GM04504 (cell line): ENCODE data around the gene PEBP1.
"Not testable (repeated sequence)": the region's sequence is repeated elsewhere in the genome, so short reads cannot be mapped to it uniquely, and the experiment has no call there.

Source experiments
- DNase-seq: peaks from one replicate; pipeline ENCODE4 v3.0.0-alpha.2; 2012; ENCODE audit warnings: low read depth

PEBP1 gene

DNA sequence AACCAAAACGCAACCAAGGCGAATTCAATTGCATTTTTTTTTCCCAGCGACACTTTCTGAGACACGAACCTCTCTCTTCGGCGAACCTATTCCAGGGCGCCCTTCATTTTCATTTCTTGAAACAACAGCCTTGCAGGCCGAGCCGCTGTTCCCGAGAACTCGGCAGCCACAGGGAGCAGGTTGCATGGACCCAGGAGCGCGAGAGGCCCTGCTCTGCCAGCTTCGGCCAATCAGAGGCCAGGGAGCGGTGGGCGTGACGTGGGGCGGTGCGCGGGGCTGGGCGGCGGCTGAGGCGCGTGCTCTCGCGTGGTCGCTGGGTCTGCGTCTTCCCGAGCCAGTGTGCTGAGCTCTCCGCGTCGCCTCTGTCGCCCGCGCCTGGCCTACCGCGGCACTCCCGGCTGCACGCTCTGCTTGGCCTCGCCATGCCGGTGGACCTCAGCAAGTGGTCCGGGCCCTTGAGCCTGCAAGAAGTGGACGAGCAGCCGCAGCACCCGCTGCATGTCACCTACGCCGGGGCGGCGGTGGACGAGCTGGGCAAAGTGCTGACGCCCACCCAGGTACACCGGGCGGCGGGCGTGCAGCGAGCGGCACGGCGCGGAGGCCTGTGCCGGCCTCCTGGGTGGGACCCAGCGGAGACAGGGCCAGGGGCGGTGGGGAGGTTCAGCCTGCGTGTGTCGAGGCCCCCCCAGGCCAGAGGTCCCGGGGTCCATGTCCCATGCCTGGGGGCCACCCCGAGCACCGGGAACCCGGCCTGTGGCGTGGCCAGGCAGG lies at the start of gene PEBP1:
PEBP1 (plus strand) TSS at position 337 of the 771 bp plus-strand sequence; CDS start at position 423, 86 bp downstream.
- peak; percentile 85 for DNase-seq

DNA sequence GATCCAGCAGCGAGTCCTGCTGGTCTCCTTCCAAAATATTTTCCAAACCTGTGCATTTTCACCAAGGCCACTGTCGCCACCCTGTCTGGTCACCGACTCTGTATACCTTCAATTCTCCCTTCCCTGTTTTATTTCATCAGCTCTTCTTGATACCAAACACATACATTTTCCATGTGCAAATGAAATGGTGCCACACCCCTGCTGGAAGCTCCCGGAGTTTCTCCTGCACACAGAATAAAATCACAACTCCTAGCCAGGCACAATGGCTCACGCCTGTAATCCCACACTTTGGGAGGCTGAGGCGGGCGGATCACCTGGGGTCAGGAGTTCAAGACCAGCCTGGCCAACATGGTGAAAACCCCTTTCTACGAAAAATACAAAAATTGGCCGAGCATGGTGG lies 46.1 kb upstream of the PEBP1 start:
- no peak for DNase-seq

DNA sequence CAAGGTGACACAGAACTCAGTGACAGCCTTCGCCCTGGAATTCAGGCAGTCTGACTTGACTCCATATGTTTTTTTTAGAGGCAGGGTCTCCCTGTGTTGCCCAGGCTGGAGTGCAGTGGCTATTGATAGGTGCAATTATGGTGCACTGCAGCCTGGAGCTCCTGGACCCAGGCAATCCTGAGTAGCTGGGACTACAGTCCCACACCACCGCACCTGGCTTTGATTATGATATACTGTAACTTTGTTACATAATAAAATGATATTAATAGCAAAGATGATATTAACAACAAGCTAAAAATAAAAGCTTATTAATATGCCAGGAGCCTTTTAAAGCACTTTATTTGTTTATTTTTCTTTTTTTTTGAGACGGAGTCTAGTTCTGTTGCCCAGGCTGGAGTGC lies 41.9 kb upstream of the PEBP1 start:
- no peak for DNase-seq

DNA sequence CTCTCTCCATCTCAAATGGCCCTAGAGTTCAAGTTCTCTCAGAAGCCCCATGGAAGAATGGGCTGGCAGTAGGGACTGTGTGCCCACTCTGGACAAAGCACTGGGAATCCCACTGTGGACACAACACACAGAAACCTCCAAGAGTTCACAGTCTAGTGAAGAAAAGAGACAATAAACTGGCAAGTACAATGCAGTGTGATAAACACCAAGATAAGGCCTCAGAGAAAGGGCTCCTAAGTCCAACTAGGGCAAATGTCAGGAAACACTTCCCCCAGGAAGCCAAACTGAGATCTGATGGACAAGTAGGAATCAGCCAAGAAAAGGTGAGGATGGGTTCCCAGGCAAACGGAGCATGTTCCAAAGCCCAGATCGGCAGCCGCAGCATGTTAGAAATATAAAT lies 37.5 kb upstream of the PEBP1 start:
- no peak for DNase-seq

DNA sequence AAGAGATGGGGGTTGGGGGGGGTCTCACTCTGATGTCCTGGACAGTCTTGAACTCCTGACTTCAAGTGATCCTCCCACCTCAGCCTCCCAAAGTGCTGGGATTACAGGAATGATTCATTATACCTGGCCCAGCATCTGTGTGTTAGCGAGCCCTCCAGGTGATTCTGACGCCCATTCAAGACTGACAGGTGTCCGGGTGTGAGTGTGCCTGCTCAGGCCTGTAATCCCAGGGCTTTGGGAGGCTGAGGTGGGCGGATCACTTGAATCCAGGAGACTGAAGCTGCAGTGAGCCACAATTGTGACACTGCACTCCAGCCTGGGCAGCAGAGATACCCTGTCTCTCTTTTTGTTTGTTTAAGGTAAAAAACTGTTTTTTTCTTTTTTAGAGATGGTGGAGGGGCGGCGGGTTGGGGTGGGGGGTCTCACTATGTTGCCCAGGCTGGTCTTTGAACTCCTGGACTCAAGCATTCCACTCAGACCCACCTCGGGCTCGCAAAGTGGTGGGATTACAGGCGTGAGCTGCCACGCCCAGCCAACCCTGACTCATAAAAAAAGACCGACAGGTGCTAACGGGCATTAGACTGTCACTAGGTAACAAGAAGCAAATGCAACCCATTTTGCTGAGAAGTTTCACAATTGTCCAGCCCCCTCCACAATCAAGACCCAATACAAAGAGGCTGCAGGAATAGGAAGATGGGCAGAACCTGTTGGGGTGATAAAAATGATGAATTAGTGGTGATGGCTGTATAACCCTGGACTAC lies 36.8 kb upstream of the PEBP1 start:
- DNase-seq, result no peak

DNA sequence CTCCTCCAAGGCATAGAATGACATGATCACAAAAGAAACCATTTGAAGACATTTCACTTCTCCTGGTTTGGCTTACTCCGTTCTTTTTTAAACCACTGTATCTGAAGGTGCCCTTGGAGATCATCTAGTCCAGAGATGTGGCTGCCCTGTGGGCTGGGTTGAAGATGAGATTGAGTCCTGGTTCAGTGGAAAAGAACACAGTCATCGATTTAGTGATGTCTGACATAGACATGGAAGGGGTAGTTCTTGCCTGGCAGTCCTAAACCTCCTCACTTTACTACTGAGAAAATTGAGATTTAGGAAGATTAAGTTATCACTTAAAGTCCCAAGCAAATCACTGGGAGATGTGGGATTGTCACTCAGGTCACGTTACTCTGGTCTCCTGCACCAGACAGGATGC lies 34.9 kb upstream of the PEBP1 start:
- no peak for DNase-seq

DNA sequence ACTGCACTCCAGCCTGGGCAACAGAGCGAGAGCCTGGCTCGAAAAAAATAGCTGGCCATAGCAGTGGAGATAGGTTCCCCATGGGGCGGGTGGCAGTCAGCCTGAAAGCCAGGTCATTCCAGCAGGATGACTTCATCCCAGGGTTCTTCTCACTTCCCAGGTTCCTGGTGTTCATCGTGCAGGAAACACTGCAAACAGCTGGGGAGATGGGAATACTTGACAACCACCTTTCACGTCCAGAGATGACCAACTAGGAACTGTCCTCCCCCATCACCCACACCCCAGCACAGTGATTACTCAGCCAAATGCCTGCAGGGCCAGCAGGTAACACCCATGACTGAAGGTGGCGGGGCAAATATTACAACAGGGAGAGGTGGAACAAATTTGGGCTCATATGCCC lies 33.9 kb upstream of the PEBP1 start:
- no peak for DNase-seq

DNA sequence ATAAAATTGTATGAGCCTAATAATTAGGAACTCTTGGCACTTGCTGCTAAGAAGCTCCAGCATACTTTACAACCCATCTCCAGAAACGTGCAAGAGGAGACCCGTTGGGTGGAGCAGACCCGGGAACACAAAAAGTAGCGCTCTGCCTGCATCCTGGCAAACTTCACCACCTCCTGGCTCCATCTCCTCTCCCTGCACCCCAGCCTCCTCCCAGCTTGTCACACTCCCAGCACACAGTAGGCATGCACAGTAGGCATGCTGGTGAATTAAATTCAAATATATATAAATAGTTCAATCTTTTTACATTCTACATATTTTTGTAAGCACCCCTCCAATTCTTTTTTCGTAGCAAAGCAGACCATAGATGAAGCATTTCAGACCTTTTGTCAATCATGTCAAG lies 33.3 kb upstream of the PEBP1 start:
- DNase-seq, result no peak

DNA sequence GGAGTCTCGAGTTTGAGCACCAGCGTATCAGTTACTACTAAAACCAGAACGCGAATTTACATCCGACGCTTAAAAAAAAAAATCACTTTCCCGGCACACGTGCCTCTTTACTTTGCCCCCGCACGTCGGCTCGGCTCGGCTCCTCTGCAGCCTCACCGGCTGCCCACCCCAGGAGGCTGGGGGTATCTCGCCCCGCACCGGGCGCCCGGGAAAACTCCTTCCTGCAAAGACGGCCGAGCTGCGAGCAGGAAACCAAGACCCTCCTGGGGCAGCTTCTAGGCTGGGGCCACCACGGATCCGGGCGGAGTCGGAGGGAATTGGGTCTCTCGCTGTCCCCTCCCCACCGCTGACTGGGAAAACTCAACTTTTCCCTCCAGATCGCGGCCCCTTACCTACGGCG lies 32.7 kb upstream of the PEBP1 start:
- DNase-seq, result no peak

DNA sequence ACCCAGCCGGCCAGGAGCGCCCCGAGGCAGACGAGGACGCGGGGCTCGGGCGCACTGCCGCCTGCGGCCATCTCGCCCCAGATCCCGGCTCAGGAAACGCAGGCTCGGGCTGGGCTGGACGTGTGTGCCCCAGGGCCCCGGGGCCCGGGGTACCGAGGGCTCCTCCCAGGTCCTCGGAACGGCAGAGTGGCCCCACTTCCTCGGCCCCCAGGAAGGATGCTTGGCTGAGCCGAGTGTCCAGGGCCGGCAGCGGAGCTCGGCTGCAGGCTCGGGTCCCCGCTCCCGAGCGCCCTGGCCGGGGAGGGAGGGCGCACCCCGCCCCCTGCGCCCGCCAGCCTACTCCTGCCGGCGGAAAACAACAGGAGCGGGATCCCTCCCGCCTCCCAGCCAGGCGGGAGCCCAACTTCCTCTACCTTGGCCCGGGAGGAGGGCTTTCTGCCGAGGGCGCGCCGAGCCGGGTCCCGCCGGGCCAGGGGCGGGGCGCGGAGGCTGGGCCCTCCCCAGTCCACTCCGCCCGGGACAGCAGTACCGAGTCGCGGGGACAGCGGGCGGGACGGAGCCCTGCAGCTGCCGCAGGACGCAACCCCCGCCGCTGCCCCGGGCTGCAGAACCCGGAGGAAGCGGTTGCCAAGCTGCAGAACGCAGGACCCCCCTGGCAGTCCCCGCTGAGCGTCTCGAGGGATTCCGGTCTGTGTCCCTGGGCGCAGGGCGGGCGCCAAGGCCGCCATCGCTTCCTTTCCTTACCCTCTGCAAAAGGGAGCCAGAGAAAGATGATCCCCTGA lies 32.1 kb upstream of the PEBP1 start, which contains the start of gene VSIG10:
VSIG10 (minus strand) TSS at position 411 of the 782 bp plus-strand sequence; CDS start at position 71, 340 bp downstream.
- DNase-seq, result peak; percentile 51

DNA sequence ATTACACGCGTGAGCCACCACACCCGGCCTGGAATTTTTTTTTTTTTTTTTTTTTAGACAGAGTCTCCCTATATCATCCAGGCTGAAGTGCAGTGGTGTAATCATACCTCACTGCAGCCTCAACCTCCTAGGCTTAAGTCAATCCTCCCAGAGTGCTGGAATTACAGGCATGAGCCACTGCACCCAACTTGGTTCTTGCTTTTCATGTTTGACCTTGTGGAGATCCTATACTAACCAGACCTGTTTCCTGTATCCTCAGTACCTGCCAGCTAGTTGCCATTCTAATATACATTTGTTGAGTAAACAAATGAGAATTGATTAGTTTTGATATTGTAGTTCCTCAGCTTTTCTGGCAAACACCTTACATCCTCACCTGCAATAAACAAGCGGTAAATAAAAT lies 28.9 kb upstream of the PEBP1 start:
- DNase-seq, result no peak

DNA sequence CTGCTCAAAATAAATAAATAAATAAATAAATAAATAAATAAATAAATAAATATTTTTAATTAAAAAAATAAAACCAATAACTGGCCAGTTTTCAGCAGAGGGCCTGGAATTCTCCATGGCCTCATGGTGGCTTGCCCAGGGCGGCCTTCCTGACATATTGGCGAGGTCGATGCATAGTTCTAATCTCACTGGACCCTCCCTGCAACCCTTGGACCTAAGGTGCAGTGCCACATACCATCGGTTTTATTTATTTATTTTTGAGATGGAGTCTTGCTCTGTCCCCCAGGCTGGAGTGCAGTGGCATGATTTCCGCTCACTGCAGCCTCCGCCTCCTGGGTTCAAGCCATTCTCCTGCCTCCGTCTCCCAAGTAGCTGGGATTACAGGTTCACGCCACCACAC lies 28.2 kb upstream of the PEBP1 start:
- no peak for DNase-seq

DNA sequence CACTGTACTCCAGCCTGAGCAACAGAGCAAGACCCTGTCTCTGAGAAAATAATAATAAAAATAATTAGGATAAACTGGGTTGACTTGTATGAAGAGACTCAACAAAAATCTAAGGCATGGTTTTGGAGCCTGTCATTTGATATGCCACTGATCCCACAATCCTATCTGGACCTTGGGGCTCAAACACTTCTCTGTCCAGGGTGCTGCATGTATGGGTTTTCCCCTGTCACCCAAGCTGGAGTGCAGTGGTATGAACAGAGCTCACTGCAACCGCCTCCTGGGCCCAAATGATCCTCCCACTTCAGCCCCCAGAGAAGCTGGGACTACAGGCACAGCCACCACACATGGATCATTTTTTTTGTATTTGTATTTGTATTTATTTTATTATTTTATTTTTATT lies 26.8 kb upstream of the PEBP1 start:
- no peak for DNase-seq

DNA sequence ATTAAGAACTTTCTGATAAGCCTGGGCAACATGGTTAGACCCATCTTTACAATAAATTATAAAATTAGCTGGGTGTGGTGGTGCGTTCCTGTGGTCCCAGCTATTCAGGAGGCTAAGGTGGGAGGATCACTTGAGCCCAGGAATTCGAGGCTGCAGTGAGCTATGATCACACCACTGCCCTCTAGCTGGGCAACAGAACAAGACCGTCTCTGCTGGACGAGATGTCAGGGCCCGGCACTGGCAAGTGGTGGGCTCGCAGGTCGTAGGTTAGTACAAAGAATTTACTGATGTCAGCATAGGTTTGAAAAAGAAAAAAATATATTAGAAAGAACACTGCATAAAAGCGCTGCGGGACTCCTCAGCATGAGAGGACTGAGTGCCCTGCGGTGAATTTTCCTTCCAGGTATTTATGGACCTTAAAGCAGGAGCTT lies 16.5 kb upstream of the PEBP1 start:
- no peak for DNase-seq

DNA sequence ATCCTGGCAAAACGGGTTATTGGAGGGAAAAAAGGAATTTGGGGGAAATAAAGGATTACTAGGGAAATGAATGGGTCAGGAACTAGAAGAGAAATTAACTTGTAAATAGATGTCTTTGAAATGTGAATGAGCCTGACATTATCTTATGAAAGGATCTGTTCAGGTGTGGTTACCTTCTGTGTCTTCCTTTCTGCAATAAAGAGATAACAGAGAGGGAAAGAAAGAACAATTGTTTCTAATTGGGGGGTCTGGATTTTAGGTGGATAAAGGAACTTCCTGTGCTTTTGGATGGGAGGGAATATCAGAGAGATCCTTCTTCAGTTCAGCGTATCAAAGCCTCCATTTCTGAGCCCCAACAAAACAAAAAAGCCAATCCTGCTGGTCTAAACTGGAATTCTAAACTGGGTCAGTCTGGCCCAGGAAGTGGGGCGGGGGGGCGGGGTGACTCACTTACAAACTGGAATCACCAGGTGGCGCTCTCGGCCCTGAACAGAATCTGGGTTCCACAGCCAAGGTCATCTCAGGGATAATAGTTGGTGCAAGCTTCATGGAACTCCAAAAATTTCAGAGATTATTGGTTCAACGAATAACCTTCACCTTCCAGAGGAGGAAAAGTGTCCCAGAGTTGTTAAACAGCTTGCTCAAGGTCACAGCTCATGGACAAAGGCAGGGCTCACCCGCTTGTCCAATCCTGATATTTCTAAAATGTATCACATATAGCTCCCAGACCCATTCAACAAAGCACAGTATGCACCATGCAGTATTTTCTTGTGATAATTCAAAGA lies 15.2 kb upstream of the PEBP1 start:
- peak; percentile 33 for DNase-seq

DNA sequence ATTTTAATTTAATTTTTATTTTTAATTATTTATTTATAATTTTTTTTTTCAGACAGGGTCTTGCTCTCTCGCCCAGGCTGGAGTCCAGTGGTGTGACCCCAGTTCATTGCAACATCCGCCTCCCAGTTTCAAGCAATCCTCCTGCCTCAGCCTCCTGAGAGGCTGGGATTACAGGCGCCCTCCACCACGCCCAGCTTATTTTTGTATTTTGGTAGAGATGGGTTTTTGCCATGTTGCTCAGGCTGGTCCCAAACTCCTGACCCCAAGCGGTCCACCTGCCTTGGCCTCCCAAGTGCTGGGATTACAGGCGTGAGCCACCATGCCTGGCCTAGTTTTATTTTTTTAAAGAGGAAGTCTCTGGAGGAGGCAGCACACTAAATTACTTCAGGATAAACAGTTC lies 13.7 kb upstream of the PEBP1 start:
- DNase-seq, result no peak

DNA sequence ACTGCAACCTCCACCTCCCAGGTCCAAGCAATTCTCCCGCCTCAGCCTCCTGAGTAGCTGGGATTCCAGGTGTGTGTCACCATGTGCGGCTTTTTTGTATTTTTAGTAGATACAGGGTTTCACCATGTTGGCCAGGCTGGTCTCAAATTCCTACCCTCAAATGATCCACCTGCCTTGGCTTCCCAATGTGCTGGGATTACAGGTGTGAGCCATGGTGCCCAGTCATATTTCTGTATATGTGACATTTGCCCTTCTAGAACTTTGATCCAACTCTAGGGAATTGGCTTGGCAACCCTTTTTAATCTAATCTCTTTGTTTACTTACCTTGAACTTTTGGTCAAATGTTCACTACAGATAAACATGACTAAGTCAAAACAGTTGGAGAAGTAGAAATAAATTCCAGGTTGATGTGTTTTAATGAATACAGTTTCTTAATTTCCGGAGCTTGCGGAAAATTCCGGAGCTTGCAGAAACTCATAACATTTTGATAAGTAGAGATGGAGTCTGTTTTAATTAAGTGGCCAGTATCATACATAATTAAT lies 11.5 kb upstream of the PEBP1 start:
- no peak for DNase-seq

DNA sequence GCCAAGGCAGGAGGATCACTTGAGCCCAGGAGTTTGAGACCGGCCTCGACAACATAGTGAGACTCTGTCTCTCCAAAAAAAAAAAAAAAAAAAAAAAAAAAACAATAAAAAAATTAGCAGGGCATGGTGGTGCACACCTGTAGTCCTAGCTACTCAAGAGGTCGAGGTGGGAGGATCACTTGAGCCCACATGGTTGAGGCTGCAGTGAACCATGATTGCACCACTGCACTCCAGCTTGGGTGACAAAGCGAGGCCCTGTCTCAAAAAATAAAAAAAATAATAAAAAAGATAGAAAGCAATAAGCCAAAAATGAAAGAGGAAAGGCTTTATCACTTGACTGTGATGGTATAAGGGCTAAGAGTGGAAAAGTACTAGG lies 10.2 kb upstream of the PEBP1 start:
- DNase-seq, result no peak

DNA sequence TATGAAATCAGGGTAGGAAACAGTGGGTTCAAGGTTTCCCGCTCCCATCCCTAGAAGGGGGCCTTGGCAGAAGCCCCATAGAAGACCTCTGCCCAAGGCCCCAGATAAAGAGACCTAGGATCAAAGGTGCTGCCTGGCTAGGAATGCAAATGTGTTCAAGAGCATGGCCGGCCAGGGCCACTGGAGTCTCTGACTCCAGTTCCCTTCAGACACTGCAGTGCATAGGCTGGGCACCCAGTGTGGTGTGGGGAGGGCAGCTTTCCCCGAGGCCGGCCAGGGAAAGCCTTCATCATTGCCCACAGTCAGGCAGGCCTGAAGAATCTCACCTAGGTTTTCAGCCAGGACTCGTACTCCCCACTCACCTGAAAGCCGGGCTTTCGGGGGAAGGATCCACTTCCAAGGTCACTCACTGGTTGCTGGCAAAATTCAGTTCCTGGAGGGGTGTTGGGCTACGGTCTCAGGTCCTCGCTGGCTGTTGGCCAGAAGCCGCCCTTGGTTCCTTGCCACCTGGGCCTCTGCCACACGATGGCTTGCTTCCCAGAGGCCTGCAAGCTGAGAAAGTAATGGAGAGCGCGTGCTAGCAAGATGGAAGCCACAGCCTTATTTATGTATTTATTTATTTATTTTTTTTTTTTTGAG lies 9.7 kb upstream of the PEBP1 start:
- DNase-seq, result no peak

DNA sequence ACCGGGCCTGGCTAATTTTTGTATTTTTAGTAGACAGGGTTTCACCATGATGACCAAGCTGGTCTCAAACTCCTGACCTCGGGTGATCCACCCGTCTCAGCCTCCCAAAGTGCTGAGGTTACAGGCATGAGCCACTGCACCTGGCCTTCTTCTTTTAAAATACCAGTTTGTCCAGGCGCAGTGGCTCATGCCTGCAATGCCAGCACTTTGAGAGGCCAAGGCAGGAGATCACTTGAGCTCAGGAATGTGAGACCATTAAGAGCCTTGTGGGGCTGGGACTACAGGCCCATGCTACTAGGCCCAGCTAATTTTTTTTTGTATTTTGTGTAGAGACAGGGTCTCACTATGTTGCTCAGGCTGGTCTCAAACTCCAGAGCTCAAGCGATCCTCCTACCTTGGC lies 8.1 kb upstream of the PEBP1 start:
- DNase-seq, result no peak

DNA sequence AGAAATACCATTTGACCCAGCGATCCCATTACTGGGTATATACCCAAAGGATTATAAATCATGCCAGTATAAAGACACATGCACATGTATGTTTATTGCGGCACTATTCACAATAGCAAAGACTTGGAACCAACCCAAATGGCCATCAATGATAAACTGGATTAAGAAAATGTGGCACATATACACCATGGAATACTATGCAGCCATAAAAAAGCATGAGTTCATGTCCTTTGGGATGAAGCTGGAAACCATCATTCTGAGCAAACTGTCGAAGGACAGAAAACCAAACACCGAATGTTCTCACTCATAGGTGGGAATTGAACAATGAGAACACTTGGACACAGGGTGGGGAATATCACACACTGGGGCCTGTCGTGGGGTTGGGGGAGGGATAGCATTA lies 6.5 kb upstream of the PEBP1 start:
- DNase-seq, result not testable (repeated sequence)
